ENCODE measurements around the gene KCNQ1. TPM values are rescaled to one million over a fixed set of nuclear protein-coding genes. Genes with fewer than 3 reads are reported as not detected.

The KCNQ1 gene
- total and polyA plus RNA-seq, 2 of the 13 experiments (the other 11 are each of a cell fraction or from before 2014, with no cell fraction given), result 0.02 to 0.08 TPM

DNA sequence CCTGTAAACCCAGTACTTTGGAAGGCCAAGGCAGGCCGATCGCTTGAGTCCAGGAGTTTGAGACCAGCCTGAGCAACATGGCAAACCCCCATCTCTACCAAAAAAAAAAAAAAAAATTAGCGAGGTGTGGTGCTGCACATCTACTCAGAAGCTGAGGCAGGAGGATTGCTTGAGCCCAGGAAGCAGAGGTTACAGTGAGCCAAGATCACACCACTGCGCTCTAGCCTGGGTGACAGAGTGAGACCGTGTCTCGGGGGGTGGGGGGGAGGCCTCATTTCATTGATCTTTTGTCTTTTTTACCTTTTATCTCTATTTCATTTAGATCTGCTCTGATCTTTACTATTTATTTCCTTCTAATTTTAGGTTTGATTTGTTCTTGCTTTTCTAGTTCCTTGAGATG, 203.1 kb downstream of the KCNQ1 start:
- Histone ChIP-seq H3K27ac (ENCODE audit: extremely low read length, insufficient read depth, low read length) (no peak overlapping the region), H3K27me3 (ENCODE audit: control insufficient read depth in 1 of 2, insufficient read depth in 2 of 2, low read length in 2 of 2) (no peaks in the 10 kb centered on the region), H3K4me1 (ENCODE audit: insufficient read depth, low read length) (no peaks in the 10 kb centered on the region), H3K4me3 (replicated peaks in 1 of 3; ENCODE audit: insufficient read depth in 1 of 3, low read depth in 2 of 3, low read length in 3 of 3) (no peak overlapping the region), H2AFZ (ENCODE audit: low read length) (no peak overlapping the region), H3K36me3 (replicated peaks in 1 of 2; ENCODE audit: control insufficient read depth in 1 of 2, insufficient read depth in 2 of 2, low read length in 2 of 2) (no peaks in the 10 kb centered on the region), H4K20me1 (ENCODE audit: insufficient read depth, low read length) (no peaks in the 10 kb centered on the region), H3K9ac (ENCODE audit: insufficient read depth, low read depth, low read length) (no peak overlapping the region), H3K79me2 (ENCODE audit: insufficient read depth, low read length) (no peaks in the 10 kb centered on the region), H3K9me3 (ENCODE audit: low read length) (peaks cover 100% of the 10 kb centered on the region), H3K4me2 (ENCODE audit: low read depth, low read length) (no peak overlapping the region)
- no peak for FAIRE-seq
- 95% methylated on average over 6 of the region's 6 CpGs for WGBS (ENCODE audit: low lambda C conversion rate)
- in situ Hi-C loops (cut with HindIII; ENCODE audit: extremely low pct_ligation_motif_present, low pct_unique_long_range_greater_than_20kb), result no loop called here
- intact Hi-C loops (cut with micrococcal nuclease; ENCODE audit: unreplicated experiment), result no loop called here
- no peak for ATAC-seq
- no TSS peak for BruUV-seq (replicated peaks)
- POLR2A ChIA-PET, result no interaction called here
- no peak for DNase-seq (ENCODE audit: low spot score)
- CTCF ChIA-PET (ENCODE audit: low intra/inter-chr PET ratio, low total read pairs), result no interaction called here
- TF ChIP-seq POLR2AphosphoS5 (IDR thresholded peaks at IDR 0.05; ENCODE audit: low read depth, low read length) (peak; percentile 31; the same call in 1 of the 2 replicates), ZBTB42 (CRISPR knock-in tag; IDR thresholded peaks at IDR 0.05) (no peak), MEF2D (CRISPR knock-in tag; IDR thresholded peaks at IDR 0.05) (no peak), POLR2A (IDR thresholded peaks at IDR 0.05; ENCODE audit: insufficient read depth in 1 of 2, low read depth in 2 of 2, low read length in 2 of 2) (peak in 1 of 2 experiments; percentile 30; a peak in 1 of 4 replicates), RBM22 (optimal IDR thresholded peaks at IDR 0.05; ENCODE audit: low read length) (peak; percentile 50), POLR2G (IDR thresholded peaks at IDR 0.05; ENCODE audit: low read depth, low read length) (peak; percentile 69), HNRNPH1 (optimal IDR thresholded peaks at IDR 0.05; ENCODE audit: low read depth, low read length) (no peak), ZNF451 (CRISPR knock-in tag; IDR thresholded peaks at IDR 0.05) (no peak), BHLHE40 (IDR thresholded peaks at IDR 0.05; ENCODE audit: low read length) (no peak), ATF7-NPFF (CRISPR knock-in tag; IDR thresholded peaks at IDR 0.05; ENCODE audit: low read depth) (no peak), AGO2 (optimal IDR thresholded peaks at IDR 0.05; ENCODE audit: low read depth, low read length) (peak; percentile 60), TMF1 (CRISPR knock-in tag; IDR thresholded peaks at IDR 0.05; ENCODE audit: low read depth) (no peak), ZNF235 (CRISPR knock-in tag; IDR thresholded peaks at IDR 0.05; ENCODE audit: borderline replicate concordance) (no peak), TP53 (CRISPR knock-in tag; conservative IDR thresholded peaks at IDR 0.05) (no peak), PATZ1 (CRISPR knock-in tag; IDR thresholded peaks at IDR 0.05) (no peak), ZNF263 (CRISPR knock-in tag; IDR thresholded peaks at IDR 0.05) (no peak), RAD21 (CRISPR knock-in tag; IDR thresholded peaks at IDR 0.05) (no peak), ZBTB34 (CRISPR knock-in tag; IDR thresholded peaks at IDR 0.05) (no peak), KDM6A (CRISPR knock-in tag; IDR thresholded peaks at IDR 0.05; ENCODE audit: low read depth) (no peak), KMT2A (CRISPR knock-in tag; IDR thresholded peaks at IDR 0.05) (no peak), ARNT (IDR thresholded peaks at IDR 0.05) (no peak), ZNF557 (CRISPR knock-in tag; IDR thresholded peaks at IDR 0.05) (no peak)
- TF ChIP-seq, protein P1, sequence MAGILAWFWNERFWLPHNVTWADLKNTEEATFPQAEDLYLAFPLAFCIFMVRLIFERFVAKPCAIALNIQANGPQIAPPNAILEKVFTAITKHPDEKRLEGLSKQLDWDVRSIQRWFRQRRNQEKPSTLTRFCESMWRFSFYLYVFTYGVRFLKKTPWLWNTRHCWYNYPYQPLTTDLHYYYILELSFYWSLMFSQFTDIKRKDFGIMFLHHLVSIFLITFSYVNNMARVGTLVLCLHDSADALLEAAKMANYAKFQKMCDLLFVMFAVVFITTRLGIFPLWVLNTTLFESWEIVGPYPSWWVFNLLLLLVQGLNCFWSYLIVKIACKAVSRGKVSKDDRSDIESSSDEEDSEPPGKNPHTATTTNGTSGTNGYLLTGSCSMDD (CRISPR knock-in tag; IDR thresholded peaks at IDR 0.05), result no peak

Data from HepG2 (cell line).